Hippocampal formation (tissue), 2 donors: ENCODE results near the gene CENPVL2.
A peak's percentile ranks its signal among the peaks of the same experiment; 100 is the strongest.
"Not testable (repeated sequence)": the region's sequence is repeated elsewhere in the genome, so short reads cannot be mapped to it uniquely, and the experiment has no call there.

Experiments used
- DNase-seq, 2 donors: peaks; one replicate each; lab custom pipeline; 2025; lab: John Stamatoyannopoulos, UW

Gene CENPVL2

DNA sequence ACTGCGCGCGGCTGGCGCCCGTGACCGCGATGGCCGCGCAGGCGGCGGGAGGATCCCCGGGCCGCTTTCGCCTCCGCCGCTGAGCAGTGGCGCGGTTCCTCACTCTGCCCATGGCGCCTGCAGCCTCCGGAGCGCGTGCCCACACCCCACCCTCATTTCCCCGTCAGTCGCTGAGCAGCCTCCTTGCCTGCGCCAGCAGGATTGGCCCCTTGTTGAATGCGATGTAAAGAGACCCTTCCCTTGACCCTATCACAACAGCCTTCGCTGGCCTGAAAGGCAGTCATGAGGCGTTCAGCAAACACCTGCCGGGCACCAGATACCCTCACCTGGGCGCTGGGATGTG lies at the start of gene CENPVL2:
CENPVL2 (minus strand) TSS at position 112 of the 343 bp plus-strand sequence; CDS start at position 112, 0 bp downstream.
- not testable (repeated sequence) for DNase-seq

DNA sequence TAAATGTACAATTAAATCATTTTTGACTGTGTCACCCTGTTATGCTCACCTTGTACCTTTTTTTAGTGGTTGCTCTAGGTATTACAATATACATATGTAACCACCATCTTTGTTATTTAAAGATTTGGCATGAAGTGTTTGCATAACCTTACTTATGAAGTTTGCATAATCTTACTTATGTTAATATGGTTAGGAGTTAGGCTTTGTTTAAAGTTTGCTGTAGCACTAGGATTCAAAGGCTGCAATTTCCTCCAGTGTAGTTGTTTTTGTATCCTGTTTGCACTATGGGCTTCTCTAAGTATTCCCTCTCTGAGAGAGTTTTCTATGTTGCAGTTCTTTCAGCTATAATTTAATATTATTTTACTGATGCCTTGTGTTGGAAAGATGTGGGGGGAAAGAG lies 45.6 kb upstream of the CENPVL2 start:
- no peak for DNase-seq

DNA sequence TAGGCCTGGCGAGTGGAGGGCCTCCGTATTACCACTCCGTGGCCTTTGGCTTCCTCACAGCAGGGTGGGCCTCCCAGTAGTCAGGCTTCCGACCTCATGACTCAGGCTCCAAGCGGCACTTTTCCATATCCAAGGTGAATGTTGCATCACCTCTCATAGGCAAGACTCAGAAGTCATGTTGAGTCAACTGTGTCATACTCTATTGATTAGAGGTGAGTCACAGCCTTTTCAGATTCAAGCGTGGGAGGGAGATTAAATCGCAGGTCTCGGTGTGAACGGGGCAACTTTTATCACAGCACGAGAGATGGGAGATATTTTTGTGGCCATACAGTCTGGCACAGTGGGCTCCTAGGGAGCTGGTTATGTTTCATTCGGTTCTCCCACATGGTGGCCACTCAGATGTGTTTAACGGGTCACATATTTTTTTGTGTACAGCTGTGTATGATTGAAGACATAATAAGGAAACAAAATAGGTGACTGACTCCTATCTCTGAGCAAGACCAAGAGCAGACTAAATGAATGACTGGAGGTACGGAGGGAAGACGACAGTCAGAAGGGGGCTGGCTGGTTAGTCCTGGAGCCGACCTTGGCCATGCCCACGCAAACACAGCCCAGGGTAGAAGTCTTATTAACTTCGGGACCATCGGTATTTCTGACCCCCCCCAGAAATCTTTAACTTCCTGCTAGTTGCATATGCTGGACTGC lies 30.5 kb upstream of the CENPVL2 start:
- DNase-seq, result not testable (repeated sequence)

DNA sequence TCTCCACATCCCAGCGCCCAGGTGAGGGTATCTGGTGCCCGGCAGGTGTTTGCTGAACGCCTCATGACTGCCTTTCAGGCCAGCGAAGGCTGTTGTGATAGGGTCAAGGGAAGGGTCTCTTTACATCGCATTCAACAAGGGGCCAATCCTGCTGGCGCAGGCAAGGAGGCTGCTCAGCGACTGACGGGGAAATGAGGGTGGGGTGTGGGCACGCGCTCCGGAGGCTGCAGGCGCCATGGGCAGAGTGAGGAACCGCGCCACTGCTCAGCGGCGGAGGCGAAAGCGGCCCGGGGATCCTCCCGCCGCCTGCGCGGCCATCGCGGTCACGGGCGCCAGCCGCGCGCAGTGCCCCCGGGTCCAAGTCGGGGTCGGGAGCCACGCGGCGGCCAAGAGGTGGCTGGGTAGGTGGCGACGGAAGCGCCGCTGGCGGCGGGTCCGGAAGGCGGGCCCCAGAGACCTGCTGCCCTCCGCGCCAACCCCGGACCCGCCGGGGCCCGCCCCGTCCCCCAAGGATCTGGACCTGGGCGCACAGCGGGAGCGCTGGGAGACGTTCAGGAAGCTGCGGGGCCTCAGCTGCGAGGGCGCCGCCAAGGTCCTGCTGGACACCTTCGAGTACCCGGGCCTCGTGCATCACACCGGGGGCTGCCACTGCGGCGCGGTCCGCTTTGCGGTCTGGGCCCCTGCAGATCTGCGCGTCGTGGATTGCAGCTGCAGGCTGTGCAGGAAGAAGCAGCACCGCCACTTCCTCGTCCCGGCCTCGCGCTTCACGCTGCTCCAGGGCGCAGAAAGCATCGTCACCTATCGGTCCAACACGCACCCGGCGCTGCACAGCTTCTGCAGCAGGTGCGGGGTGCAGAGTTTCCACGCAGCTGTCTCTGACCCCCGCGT lies 27.9 kb upstream of the CENPVL2 start, which contains the start of gene CENPVL1:
CENPVL1 (plus strand) TSS at position 236 of the 888 bp plus-strand sequence; CDS start at position 236, 0 bp downstream.
- not testable (repeated sequence) for DNase-seq

DNA sequence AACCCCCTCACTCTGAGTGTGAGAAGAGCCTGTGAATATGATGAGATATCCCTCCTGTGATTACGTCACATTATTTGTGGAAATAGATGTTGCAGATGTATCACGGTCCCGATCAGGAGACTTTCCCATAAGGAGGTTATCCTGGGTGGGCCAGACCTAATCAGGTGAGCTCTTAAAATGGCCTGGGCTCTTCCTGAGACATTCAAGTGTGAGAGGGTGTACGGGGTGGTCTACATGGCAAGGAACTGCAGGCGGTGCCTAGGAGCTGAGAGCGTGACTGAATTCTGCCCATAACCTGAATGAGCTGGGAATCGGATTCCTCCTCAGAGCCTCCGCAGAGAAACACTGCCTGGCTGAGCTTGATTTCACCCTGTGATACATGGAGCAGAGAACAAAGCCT lies 14.8 kb upstream of the CENPVL2 start:
- no peak for DNase-seq

DNA sequence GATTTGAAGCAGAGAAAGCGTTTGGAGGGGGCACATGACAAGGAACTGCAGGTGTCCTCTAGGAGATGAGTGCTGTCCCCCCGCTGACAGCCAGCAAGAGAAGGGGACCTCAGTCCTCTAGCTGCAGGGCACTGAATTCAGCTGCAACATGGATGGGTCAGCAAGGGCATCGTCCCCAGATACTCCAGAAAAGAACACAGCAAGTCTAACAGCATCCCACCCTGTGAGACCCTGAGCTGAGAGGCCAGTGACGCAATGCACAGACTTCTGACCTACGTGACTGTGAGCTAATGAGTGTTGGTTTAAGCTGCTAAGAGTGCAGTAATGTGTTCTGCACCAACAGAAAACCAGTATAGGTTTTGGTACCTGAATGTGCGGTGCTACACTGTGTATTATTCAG lies 11.6 kb upstream of the CENPVL2 start:
- no peak for DNase-seq

DNA sequence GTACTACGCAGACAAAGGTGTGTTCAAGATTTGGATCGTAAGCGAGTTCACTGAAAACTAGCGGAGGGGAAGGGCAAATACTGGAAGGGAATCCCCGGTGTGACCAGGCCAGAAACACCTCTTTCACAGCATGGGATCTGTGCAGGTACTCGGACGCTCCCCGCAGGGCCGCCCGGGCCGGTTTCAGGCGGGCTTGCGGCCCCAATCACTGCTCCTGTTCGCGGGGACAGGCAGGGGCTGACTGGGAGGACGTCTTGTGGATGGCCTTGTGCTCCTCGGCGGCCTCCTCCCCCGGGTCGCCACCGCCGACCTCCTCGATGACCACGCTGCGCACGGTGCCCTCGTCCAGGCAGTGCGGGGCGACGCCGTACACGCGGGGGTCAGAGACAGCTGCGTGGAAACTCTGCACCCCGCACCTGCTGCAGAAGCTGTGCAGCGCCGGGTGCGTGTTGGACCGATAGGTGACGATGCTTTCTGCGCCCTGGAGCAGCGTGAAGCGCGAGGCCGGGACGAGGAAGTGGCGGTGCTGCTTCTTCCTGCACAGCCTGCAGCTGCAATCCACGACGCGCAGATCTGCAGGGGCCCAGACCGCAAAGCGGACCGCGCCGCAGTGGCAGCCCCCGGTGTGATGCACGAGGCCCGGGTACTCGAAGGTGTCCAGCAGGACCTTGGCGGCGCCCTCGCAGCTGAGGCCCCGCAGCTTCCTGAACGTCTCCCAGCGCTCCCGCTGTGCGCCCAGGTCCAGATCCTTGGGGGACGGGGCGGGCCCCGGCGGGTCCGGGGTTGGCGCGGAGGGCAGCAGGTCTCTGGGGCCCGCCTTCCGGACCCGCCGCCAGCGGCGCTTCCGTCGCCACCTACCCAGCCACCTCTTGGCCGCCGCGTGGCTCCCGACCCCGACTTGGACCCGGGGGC lies 567 bp downstream of the CENPVL2 start:
- DNase-seq, result not testable (repeated sequence)

DNA sequence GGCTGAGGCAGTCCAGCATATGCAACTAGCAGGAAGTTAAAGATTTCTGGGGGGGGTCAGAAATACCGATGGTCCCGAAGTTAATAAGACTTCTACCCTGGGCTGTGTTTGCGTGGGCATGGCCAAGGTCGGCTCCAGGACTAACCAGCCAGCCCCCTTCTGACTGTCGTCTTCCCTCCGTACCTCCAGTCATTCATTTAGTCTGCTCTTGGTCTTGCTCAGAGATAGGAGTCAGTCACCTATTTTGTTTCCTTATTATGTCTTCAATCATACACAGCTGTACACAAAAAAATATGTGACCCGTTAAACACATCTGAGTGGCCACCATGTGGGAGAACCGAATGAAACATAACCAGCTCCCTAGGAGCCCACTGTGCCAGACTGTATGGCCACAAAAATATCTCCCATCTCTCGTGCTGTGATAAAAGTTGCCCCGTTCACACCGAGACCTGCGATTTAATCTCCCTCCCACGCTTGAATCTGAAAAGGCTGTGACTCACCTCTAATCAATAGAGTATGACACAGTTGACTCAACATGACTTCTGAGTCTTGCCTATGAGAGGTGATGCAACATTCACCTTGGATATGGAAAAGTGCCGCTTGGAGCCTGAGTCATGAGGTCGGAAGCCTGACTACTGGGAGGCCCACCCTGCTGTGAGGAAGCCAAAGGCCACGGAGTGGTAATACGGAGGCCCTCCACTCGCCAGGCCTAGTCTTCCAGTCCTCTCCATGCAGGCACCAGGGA lies 2.8 kb downstream of the CENPVL2 start:
- DNase-seq, result not testable (repeated sequence)

DNA sequence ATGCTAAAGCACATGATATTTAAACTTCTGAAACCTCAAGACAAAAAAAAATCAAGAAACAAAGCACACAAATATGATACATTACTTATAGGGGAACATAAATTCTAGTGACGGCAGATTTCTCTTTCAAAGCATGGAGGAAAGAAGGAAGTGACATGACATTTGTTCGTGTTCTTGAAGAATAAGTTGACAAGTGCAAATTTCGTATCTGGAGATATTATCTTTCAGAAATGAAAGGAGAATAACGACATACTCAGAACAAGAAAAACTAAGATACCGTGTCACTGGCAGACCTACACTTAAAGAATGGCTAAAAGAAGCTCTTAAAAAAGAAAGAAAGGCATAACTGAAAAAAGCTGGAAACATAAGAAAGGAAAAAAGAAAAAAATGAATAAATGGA lies 16.6 kb downstream of the CENPVL2 start:
- no peak for DNase-seq

DNA sequence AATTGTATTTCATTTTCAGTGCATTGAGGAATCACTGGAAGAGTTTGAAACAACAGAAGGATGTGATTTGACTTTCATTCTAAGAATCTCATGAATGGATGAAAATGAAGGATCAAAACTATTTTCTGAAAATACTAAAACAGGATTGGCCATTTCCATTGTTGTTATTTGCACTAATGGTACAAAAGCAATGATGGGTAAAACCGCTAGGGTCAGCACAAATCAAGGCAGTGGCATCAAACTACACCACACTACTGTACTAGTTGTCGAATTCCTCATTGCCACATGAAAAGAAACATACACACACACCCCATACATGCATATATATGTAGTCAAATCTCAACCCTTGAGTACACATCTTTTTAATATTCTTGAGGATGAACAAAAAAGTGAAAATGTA lies 39.3 kb downstream of the CENPVL2 start:
- no peak for DNase-seq

DNA sequence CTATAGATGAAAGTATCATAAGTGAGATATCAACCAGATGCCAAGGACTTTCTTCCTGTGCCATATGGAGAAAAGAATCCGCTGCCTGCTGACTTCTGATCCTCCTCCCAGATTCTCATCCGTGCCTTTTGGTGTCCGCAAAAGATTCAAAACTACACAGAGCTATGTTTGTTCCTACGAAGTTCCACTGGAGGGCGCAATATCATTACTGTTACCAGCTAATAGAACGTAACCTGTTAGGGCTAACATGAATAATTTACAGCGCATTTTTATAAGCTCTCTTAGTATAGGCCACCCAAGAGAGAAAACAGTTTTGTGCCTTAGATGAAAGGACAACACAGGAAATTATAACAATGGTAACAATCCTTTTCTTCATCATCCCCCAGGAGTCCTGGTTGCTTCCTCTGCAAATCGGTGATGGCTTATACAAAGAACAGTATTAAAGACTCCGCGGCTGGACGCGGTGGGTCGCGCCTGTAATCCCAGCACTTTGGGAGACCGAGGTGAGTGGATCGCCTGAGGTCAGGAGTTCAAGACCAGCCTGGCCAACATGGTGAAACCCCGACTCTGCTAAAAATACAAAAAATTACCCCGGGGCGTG lies 41.1 kb downstream of the CENPVL2 start:
- DNase-seq, result peak in 1 of 2 donors; percentile 26

DNA sequence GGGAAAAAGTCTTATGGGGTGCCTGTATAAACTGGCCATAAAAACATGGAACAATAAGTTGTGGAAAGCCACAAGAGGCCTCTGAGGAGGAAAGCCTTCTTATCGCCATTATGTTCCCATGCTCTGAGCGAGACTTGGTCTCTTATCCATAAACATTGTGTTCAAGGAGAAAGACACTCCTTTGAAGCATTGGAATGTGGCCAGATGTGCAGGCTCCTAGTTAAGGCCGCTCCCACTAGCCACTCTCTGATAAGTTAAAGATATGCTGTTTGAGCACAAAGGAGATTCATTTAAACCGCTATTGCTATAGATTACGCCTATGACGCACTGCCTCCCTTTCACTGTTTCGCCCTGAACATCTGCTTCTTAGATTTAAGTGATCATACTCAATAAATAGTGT lies 46.1 kb downstream of the CENPVL2 start:
- DNase-seq, result not testable (repeated sequence)
